Activated CD4-positive, alpha-beta T cell treated with anti-CD3 and anti-CD28 coated beads, Interleukin-10, Interleukin-2, amounts not matched to agents 100 ng/mL and 50 ng/mL, durations not matched to agents 16 hours and 8 hours (primary cell): Measurements from ENCODE around the gene EPHB2.

Experiments used
- DNase-seq: peaks from one replicate; pipeline ENCODE4 v3.0.0-alpha.2; 2020

Gene EPHB2

DNA sequence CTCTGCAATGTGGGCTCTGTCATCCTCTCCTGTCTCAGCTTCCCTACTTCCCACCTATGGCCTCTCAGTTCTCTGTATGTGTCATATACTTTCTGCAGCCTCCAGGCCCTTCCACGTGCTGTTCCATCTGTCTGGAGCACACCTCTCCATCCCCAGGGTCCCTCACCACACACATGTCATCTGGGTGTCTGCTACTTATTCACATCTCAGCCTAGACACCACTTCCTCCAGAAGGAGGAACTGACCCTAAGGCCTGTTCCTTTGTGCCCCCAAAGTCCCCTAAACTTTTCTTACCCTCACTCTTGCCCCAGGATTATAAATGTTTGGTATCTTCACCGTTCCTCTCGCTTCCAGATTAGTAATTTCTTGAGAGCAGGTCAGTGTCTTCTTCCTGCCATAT, 251.9 kb downstream of the EPHB2 start:
- DNase-seq = no peak

DNA sequence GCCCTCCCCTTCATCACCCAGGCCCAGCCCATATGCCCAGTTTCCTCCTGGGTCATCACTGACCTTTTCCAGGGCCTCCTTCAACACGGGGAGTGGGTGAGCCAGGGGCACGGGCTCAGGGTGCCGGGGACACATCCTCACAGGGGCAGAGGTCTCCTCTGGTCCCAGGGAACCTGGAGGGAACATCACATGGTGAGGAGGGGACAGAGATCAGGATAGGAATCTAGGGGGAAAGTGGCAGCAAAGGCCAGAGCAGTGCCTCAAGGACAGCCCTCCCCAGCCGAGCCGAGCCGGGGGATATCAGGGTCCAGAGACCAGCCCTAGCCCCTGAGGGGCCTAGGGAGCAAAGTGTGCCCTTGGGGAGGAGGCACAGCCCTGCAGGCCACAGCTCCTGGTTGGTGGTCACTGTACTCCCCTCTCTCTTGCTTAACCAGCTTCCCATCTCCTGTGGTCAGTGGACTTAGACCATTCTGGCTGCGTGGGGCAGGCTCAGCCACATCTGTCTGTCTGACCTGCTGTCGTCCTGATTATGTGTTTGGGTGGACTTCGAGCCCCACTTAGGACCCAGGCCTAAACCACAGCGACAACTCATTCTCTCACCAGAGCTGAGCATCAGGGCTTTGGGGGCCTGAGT, 252.5 kb downstream of the EPHB2 start:
- DNase-seq = no peak

DNA sequence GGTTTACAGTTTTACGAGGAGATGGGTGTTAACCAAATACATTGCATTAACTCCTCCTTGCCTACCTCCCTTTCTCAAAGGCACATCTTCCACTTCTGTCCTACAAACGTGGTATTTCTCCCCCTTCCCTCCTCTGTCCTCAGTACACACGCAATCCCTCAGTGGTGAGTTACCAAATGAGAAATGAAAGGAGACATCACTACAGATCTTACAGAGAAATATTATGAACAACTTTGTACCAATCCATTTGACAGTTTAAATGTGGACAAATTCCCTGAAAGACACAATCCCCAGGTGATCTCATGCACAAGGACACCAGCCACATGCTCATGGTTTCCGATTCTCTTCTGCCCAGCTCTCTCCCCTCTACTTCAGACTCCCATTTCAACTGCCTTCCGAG, 255.7 kb downstream of the EPHB2 start:
- no peak for DNase-seq

DNA sequence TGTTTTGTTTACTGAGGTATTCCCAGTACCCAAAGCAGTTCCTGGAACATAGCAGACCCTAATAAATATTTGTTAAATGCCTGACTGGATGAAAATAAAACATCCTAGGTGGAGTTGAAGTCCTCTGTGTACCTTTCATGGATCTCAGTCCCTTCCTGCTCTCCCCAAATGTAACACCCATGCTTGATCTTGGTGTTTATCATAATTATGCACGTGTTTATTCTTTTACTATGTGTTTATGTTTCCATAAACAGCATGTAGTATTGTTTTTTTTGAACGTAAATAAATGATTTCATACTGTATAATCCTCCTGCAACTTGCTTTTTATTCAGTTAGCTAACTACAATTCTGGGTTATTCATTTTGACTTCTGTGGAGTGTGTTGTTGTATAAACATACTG, 257.2 kb downstream of the EPHB2 start:
- DNase-seq = no peak

DNA sequence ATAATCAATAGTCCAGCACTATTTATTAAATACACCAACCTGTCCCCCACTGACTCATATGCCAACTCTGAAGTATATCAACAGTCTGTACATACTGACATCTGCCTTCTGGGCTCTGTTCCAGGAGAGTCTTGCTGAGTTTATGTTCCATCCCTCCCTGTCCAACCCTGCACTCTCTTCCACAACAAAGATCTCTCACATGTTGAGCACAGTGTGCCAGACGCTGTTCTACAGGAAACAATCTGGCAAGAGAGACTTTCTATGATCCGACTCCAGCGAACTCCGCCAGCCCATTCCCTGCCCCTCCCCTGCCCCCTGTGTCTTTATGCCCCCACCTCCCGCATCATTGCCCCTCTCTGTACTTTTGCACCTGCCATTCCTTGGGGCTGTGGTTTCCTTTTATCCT, 258.7 kb downstream of the EPHB2 start:
- DNase-seq = no peak

DNA sequence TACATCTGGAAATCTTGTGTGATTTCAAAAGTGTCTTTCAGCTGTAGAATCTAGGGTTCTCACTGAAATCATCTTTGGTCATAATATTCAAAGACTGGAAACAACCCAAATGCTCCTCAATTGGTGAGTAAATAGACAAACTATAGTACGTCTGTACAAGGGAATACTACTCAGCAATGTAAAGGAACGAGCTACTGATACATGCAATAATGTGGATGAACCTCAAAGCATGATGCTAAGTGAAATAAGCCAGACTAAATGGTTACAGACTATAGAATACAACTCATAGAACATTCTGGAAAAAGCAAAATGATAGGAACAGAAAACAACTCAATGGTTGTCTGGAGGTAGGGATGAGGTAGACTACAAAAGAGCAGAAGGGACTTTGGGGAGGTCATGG, 259.5 kb downstream of the EPHB2 start:
- no peak for DNase-seq
